ENCODE measurements around the gene USH2A.

USH2A gene

GRCh38 chr1:216416488-216416887 lies 6.8 kb downstream of the USH2A start:
- H3K4me3 ChIP-seq (replicated peaks; ENCODE audit: low read depth, low read length), result no peak overlapping the region

GRCh38 chr1:216410026-216410425 lies 13.2 kb downstream of the USH2A start:
- DNase-seq (ENCODE audit: extremely low read depth, low read depth), result no peak
- H3K4me3 ChIP-seq (replicated peaks; ENCODE audit: low read depth, low read length), result no peak overlapping the region
- TF ChIP-seq CTCF (IDR thresholded peaks at IDR 0.05; ENCODE audit: low read depth, low read length, missing control alignments), result no peak

More at GRCh38 chr1:216416488-216416887, 6.8 kb downstream of the USH2A start:
- no peak for TF ChIP-seq CTCF (IDR thresholded peaks at IDR 0.05; ENCODE audit: low read depth, low read length, missing control alignments)
- no peak for DNase-seq (ENCODE audit: extremely low read depth, low read depth)

- no peak overlapping the region for H3K4me3 ChIP-seq (replicated peaks; ENCODE audit: low read depth, low read length)
- DNase-seq (ENCODE audit: extremely low read depth, low read depth), result no peak
- no peak for TF ChIP-seq CTCF (IDR thresholded peaks at IDR 0.05; ENCODE audit: low read depth, low read length, missing control alignments)
Measured at GRCh38 chr1:216390956-216391355, 32.3 kb downstream of the USH2A start.

- TF ChIP-seq CTCF (IDR thresholded peaks at IDR 0.05; ENCODE audit: low read depth, low read length, missing control alignments), result no peak
- H3K4me3 ChIP-seq (replicated peaks; ENCODE audit: low read depth, low read length), result no peak overlapping the region
- no peak for DNase-seq (ENCODE audit: extremely low read depth, low read depth)
Measured at GRCh38 chr1:216389774-216390173, 33.5 kb downstream of the USH2A start.

GRCh38 chr1:216388558-216388957 lies 34.7 kb downstream of the USH2A start:
- no peak overlapping the region for H3K4me3 ChIP-seq (replicated peaks; ENCODE audit: low read depth, low read length)
- no peak for TF ChIP-seq CTCF (IDR thresholded peaks at IDR 0.05; ENCODE audit: low read depth, low read length, missing control alignments)
- DNase-seq (ENCODE audit: extremely low read depth, low read depth), result no peak

GRCh38 chr1:216387782-216388181 lies 35.5 kb downstream of the USH2A start:
- no peak overlapping the region for H3K4me3 ChIP-seq (replicated peaks; ENCODE audit: low read depth, low read length)
- no peak for TF ChIP-seq CTCF (IDR thresholded peaks at IDR 0.05; ENCODE audit: low read depth, low read length, missing control alignments)
- DNase-seq (ENCODE audit: extremely low read depth, low read depth), result no peak

GRCh38 chr1:216379441-216379840 lies 43.8 kb downstream of the USH2A start:
- TF ChIP-seq CTCF (IDR thresholded peaks at IDR 0.05; ENCODE audit: low read depth, low read length, missing control alignments), result no peak
- no peak overlapping the region for H3K4me3 ChIP-seq (replicated peaks; ENCODE audit: low read depth, low read length)
- DNase-seq (ENCODE audit: extremely low read depth, low read depth), result no peak
